Adrenal gland (tissue), 12 donors: ENCODE measurements around the gene RBBP7. TPM values are rescaled to one million over a fixed set of nuclear protein-coding genes. Genes with fewer than 3 reads are reported as not detected.
A peak's percentile ranks its signal among the peaks of the same experiment; 100 is the strongest.

Experiments
- DNase-seq, 7 donors: peaks; one replicate each; pipeline ENCODE4 v3.0.0-alpha.2; 2019 to 2020
- H3K27ac ChIP-seq, 5 donors: fragments of 200-600 bp; sonication (generic) in 4 of 5; 1 replicate in 3 of 5; 2 replicates in 2 of 5; pipeline versions ENCODE4 v1.5.1 to v1.8.0; 2016 to 2020; ENCODE audit warnings: mild to moderate bottlenecking in 1 of 5
- H3K27me3 ChIP-seq: fragments of 200-600 bp; 2 replicates; pipeline ENCODE4 v1.8.0; 2021
- H3K36me3 ChIP-seq, 2 donors: fragments of 200-600 bp; replicated peaks in 1 of 2; 1 replicate in 1 of 2; 2 replicates in 1 of 2; pipeline versions ENCODE4 v1.5.1 to v1.8.0; 2018 to 2022
- H3K4me1 ChIP-seq, 2 donors: fragments of 200-600 bp; replicated peaks in 1 of 2; 1 replicate in 1 of 2; 2 replicates in 1 of 2; pipeline versions ENCODE4 v1.5.1 to v1.8.0; 2018 to 2021
- H3K4me3 ChIP-seq, 4 donors: fragments of 200-600 bp; sonication (generic) in 3 of 4; one replicate each; pipeline ENCODE4 v1.5.1; 2016 to 2018
- H3K9me3 ChIP-seq, 3 donors: fragments of 200-600 bp; sonication (generic) in 1 of 3; replicated peaks in 1 of 3; 1 replicate in 2 of 3; 2 replicates in 1 of 3; pipeline versions ENCODE4 v1.5.1 to v1.8.0; 2016 to 2021
- CTCF ChIP-seq, 6 experiments: fragments of 450-650 bp in 4 of 6; fragments of 200-600 bp in 2 of 6; sonication (generic) in 1 of 6; IDR thresholded peaks; 1 replicate in 5 of 6; 2 replicates in 1 of 6; pipeline versions ENCODE4 v1.5.1 to v1.8.0; 2016 to 2021; ENCODE audit warnings: antibody characterized with exemption in 6 of 6, mild to moderate bottlenecking in 2 of 6, moderate library complexity in 1 of 6
- POLR2A ChIP-seq, 2 donors: fragments of 450-650 bp; IDR thresholded peaks; one replicate each; pipeline ENCODE4 v1.6.1; 2017; ENCODE audit warnings: antibody characterized with exemption in 2 of 2, mild to moderate bottlenecking in 2 of 2, moderate library complexity in 1 of 2
- WGBS, 4 donors: extraction: QIAGEN DNeasy Blood & Tissue Kit in 2 of 4; methylation state at CpG; one replicate each; pipeline versions ENCODE4 v1.1.5 to v1.1.7; 2013 to 2017; 5-methylcytosine and 5-hydroxymethylcytosine counted together
- intact Hi-C, 2 donors: fragments of 100-400 bp; cut with DNase I; formaldehyde crosslinking; loops; one replicate each; pipeline versions ENCODE4 v1.14.1 to v1.15.0; 2022 to 2023
- polyA plus RNA-seq, 3 donors: library from polyadenylated mRNA; stranded (reverse); fragments of 200-250 nt in 2 of 3; fragments of 350-450 nt in 1 of 3; fragmentation: Illumina TruSeq in 1 of 3; extraction: RNeasy Lipid Tissue Mini Kit (QIAGEN cat#74804) in 1 of 3; gene quantifications; one replicate each; pipeline ENCODE4 v1.2.3, GENCODE V29; 2013 to 2014
- total RNA-seq, 9 donors: library from RNA; depleted of rRNA in 4 of 9; stranded (reverse); fragments of >200 nt in 4 of 9; fragments of 120-200 nt in 1 of 9; fragmentation: NEBNext Ultra II Directional in 1 of 9; extraction: Animal tissue kit (Norgen Biotek cat#: 25700) in 1 of 9; gene quantifications; one replicate each; pipeline versions ENCODE4 v1.1.0 to v1.2.4, GENCODE V29; 2013 to 2023
- donor health status: healthy with polysubstance abuse.
- donor health status: Bipolar disorder and iron deficiency.
- donor health status: DM: yes; HTN: yes; CAD: no.
- donor health status: DM: no; HTN: no; CAD: no.
- donor health status: DM: no; HTN: no; CAD: no.
- donor health status: DM: yes; HTN: yes; CAD: no.

Gene RBBP7
- total and polyA plus RNA-seq, 12 donors = 175 to 1,639 (median 303) TPM

GRCh38 chrX:16836371-16836770 lies 33.8 kb downstream of the RBBP7 start:
- no peaks in the 10 kb centered on the region for H3K9me3 ChIP-seq
- H3K4me1 ChIP-seq = peaks cover 3 to 16% of the 10 kb centered on the region in 2 donors
- intact Hi-C loops = no loop called here
- H3K4me3 ChIP-seq = no peak overlapping the region
- peak overlapping the region in 4 of 5 donors; percentile 51 to 80 (median 64) for H3K27ac ChIP-seq
- WGBS, 4 donors = 29 to 59% (median 43%) methylated on average over 9 of the region's 9 CpGs
- TF ChIP-seq POLR2A (IDR thresholded peaks at IDR 0.05) = peak in 1 of 2 donors; percentile 54
- TF ChIP-seq CTCF (IDR thresholded peaks at IDR 0.05) = peak; percentile 45 to 94 (median 78)
- peaks cover 0 to 13% of the 10 kb centered on the region in 2 donors for H3K36me3 ChIP-seq
- no peaks in the 10 kb centered on the region for H3K27me3 ChIP-seq
- DNase-seq = peak; percentile 79 to 91 (median 91)

GRCh38 chrX:16834806-16835205 lies 35.4 kb downstream of the RBBP7 start:
- Histone ChIP-seq H3K36me3 (peaks cover 0 to 8% of the 10 kb centered on the region in 2 donors), H3K4me1 (peaks cover 3 to 15% of the 10 kb centered on the region in 2 donors), H3K27ac (peak overlapping the region in 1 of 5 donors; percentile 80), H3K9me3 (no peaks in the 10 kb centered on the region), H3K27me3 (no peaks in the 10 kb centered on the region), H3K4me3 (no peak overlapping the region)
- intact Hi-C loops = no loop called here
- DNase-seq = no peak
- no peak for TF ChIP-seq POLR2A (IDR thresholded peaks at IDR 0.05)
- TF ChIP-seq CTCF (IDR thresholded peaks at IDR 0.05) = no peak
- WGBS, 4 donors = 76 to 95% (median 86%) methylated on average over 6 of the region's 6 CpGs

- TF ChIP-seq POLR2A (IDR thresholded peaks at IDR 0.05) (no peak), CTCF (IDR thresholded peaks at IDR 0.05) (no peak)
- no peaks in the 10 kb centered on the region for H3K9me3 ChIP-seq
- no peaks in the 10 kb centered on the region for H3K27me3 ChIP-seq
- H3K4me3 ChIP-seq = no peak overlapping the region
- H3K27ac ChIP-seq = peak overlapping the region in 1 of 5 donors; percentile 20
- peaks cover 12 to 14% of the 10 kb centered on the region in 2 donors for H3K4me1 ChIP-seq
- intact Hi-C loops = no loop called here
- peaks cover 0 to 5% of the 10 kb centered on the region in 2 donors for H3K36me3 ChIP-seq
- DNase-seq = no peak
- 47 to 84% (median 65%) methylated on average over 5 of the region's 5 CpGs for WGBS, 4 donors
These were observed 37.9 kb downstream of the RBBP7 start for GRCh38 chrX:16832301-16832700.

- DNase-seq = peak; percentile 66 to 89 (median 80)
- TF ChIP-seq CTCF (IDR thresholded peaks at IDR 0.05) = no peak
- TF ChIP-seq POLR2A (IDR thresholded peaks at IDR 0.05) = peak in 1 of 2 donors; percentile 60
- 30 to 46% (median 36%) methylated on average over 4 to 6 of the region's 6 CpGs for WGBS, 4 donors
- Histone ChIP-seq H3K27ac (peak overlapping the region; percentile 82 to 89 (median 85)), H3K4me3 (no peak overlapping the region), H3K27me3 (no peaks in the 10 kb centered on the region), H3K36me3 (peaks cover 0 to 12% of the 10 kb centered on the region in 2 donors), H3K9me3 (no peaks in the 10 kb centered on the region), H3K4me1 (peaks cover 20 to 22% of the 10 kb centered on the region in 2 donors)
- intact Hi-C loops = no loop called here
These were observed 41.8 kb downstream of the RBBP7 start for GRCh38 chrX:16828124-16828908.
